IMR-90 (cell line): ENCODE data around the gene NFE2L2. TPM values are rescaled to one million over a fixed set of nuclear protein-coding genes. Genes with fewer than 3 reads are reported as not detected.

ENCODE experiments used
- ATAC-seq: fragments of 200-7000 bp; cut with Tn5 transposase; 2 replicates; pipeline ENCODE4 v1.9.1; 2020; ENCODE audit warnings: low read depth, mild to moderate bottlenecking, moderate library complexity
- BruUV-seq: library from RNA; stranded (reverse); fragments of 400-500 nt; replicated peaks from 2 replicates; lab custom pipeline; 2021; lab: Mats Ljungman, UMichigan
- CTCF ChIA-PET: fragments of 300-600 bp; formaldehyde crosslinking; extraction: SDS; loops from one replicate; lab custom pipeline; 2021; ENCODE audit warnings: antibody characterized with exemption; lab: Yijun Ruan, JAX
- POLR2A ChIA-PET: fragments of 300-600 bp; sonication (Branson Sonifier 250); formaldehyde crosslinking; loops from one replicate; lab custom pipeline; 2022; ENCODE audit warnings: antibody characterized with exemption; ENCODE audit not compliant: unreplicated experiment; lab: Charles Lee
- DNase-seq: peaks from one replicate; pipeline ENCODE4 v3.0.0; 2013
- H2AFZ ChIP-seq: replicated peaks from 2 replicates; pipeline ENCODE3; 2013; ENCODE audit warnings: low read length, mild to moderate bottlenecking; ENCODE audit not compliant: poor library complexity
- H2AK5ac ChIP-seq: 2 replicates; pipeline ENCODE4 v1.6.1; 2013; ENCODE audit warnings: low read depth, low read length, inconsistent platforms
- H2AK9ac ChIP-seq: replicated peaks from 2 replicates; pipeline ENCODE3; 2013; ENCODE audit warnings: mild to moderate bottlenecking, low read depth, low read length, moderate library complexity; ENCODE audit not compliant: poor library complexity
- H2BK120ac ChIP-seq: 2 replicates; pipeline ENCODE4 v1.6.1; 2013; ENCODE audit warnings: low read depth, low read length, inconsistent platforms
- H2BK15ac ChIP-seq: 3 replicates; pipeline ENCODE4 v1.6.1; 2013; ENCODE audit warnings: low read depth, low read length, inconsistent platforms
- H2BK20ac ChIP-seq: 2 replicates; pipeline ENCODE4 v1.6.1; 2013; ENCODE audit warnings: low read depth, mild to moderate bottlenecking, inconsistent platforms, low read length, moderate library complexity
- H2BK5ac ChIP-seq: 2 replicates; pipeline ENCODE4 v1.6.1; 2013; ENCODE audit warnings: mild to moderate bottlenecking, low read depth, low read length, inconsistent platforms; ENCODE audit not compliant: poor library complexity, severe bottlenecking
- H3K14ac ChIP-seq: replicated peaks from 2 replicates; pipeline ENCODE4 v1.6.1; 2013; ENCODE audit warnings: low read depth, low read length, inconsistent platforms
- H3K18ac ChIP-seq: 2 replicates; pipeline ENCODE4 v1.6.1; 2013; ENCODE audit warnings: low read depth, low read length, control low read depth
- H3K23ac ChIP-seq: 2 replicates; pipeline ENCODE4 v1.6.1; 2013; ENCODE audit warnings: low read depth, low read length, inconsistent platforms
- H3K27ac ChIP-seq: 2 replicates; pipeline ENCODE4 v1.5.1; 2013; ENCODE audit warnings: mild to moderate bottlenecking, control low read depth, low read length; ENCODE audit not compliant: insufficient read depth
- H3K27me3 ChIP-seq: 2 replicates; pipeline ENCODE4 v1.6.1; 2013; ENCODE audit warnings: low read length; ENCODE audit not compliant: control insufficient read depth, insufficient read depth
- H3K36me3 ChIP-seq: 2 replicates; pipeline ENCODE4 v1.6.1; 2013; ENCODE audit warnings: low read length, mixed read lengths; ENCODE audit not compliant: control insufficient read depth, insufficient read depth
- H3K4ac ChIP-seq: 2 replicates; pipeline ENCODE4 v1.6.1; 2013; ENCODE audit warnings: low read depth, low read length, inconsistent platforms
- H3K4me1 ChIP-seq: 2 replicates; pipeline ENCODE4 v1.6.1; 2013; ENCODE audit warnings: low read length, mixed read lengths; ENCODE audit not compliant: control insufficient read depth, insufficient read depth
- H3K4me2 ChIP-seq: 2 replicates; pipeline ENCODE4 v1.6.1; 2013; ENCODE audit warnings: low read depth, mild to moderate bottlenecking, control low read depth, low read length, moderate library complexity
- H3K4me3 ChIP-seq: 2 replicates; pipeline ENCODE4 v1.5.1; 2013; ENCODE audit warnings: low read depth, mild to moderate bottlenecking, control low read depth, low read length, moderate library complexity; ENCODE audit not compliant: insufficient read depth
- H3K56ac ChIP-seq: 2 replicates; pipeline ENCODE4 v1.6.1; 2013; ENCODE audit warnings: low read length, inconsistent platforms; ENCODE audit not compliant: insufficient read depth; ENCODE audit errors: extremely low read depth
- H3K79me1 ChIP-seq, 2 experiments: 2 replicates each; pipeline ENCODE4 v1.6.1; 2013; ENCODE audit warnings: low read length in 2 of 2, inconsistent platforms in 1 of 2, low read depth in 1 of 2
- H3K9ac ChIP-seq: 2 replicates; pipeline ENCODE4 v1.6.1; 2013; ENCODE audit warnings: low read depth, low read length, control low read depth
- H3K9me1 ChIP-seq: 2 replicates; pipeline ENCODE4 v1.6.1; 2013; ENCODE audit warnings: low read length, inconsistent platforms; ENCODE audit not compliant: insufficient read depth
- H3K9me3 ChIP-seq: 2 replicates; pipeline ENCODE4 v1.6.1; 2013; ENCODE audit warnings: low read length; ENCODE audit not compliant: control insufficient read depth, insufficient read depth
- H4K20me1 ChIP-seq: 2 replicates; pipeline ENCODE4 v1.6.1; 2013; ENCODE audit warnings: low read length, inconsistent platforms; ENCODE audit not compliant: insufficient read depth
- H4K5ac ChIP-seq: 2 replicates; pipeline ENCODE4 v1.6.1; 2013; ENCODE audit warnings: mild to moderate bottlenecking, low read depth, low read length, control low read depth
- H4K8ac ChIP-seq, 2 experiments: 2 replicates each; pipeline ENCODE4 v1.6.1; 2013; ENCODE audit warnings: low read depth in 2 of 2, low read length in 2 of 2, control low read depth in 1 of 2, inconsistent platforms in 1 of 2
- H4K91ac ChIP-seq: 2 replicates; pipeline ENCODE4 v1.6.1; 2013; ENCODE audit warnings: low read depth, low read length, inconsistent platforms; ENCODE audit not compliant: insufficient read depth
- CEBPB ChIP-seq: IDR thresholded peaks from 2 replicates; pipeline ENCODE4 v1.6.1; 2012; ENCODE audit warnings: low read depth, low read length, improper control_type of control experiment
- CHD1 ChIP-seq: IDR thresholded peaks from 2 replicates; pipeline ENCODE4 v1.6.1; 2012; ENCODE audit warnings: low read depth, low read length, improper control_type of control experiment
- MAZ ChIP-seq: IDR thresholded peaks from 2 replicates; pipeline ENCODE4 v1.6.1; 2012; ENCODE audit warnings: low read depth, mild to moderate bottlenecking, low read length, improper control_type of control experiment, moderate library complexity, borderline replicate concordance
- NFE2L2 ChIP-seq: fragments of 150-350 bp; IDR thresholded peaks from 2 replicates; pipeline ENCODE4 v1.6.1; 2016; ENCODE audit warnings: low read depth, mild to moderate bottlenecking, low read length
- POLR2A ChIP-seq: IDR thresholded peaks from 2 replicates; pipeline ENCODE4 v1.6.1; 2012; ENCODE audit warnings: mild to moderate bottlenecking, low read depth, low read length
- RAD21 ChIP-seq: IDR thresholded peaks from 2 replicates; pipeline ENCODE4 v1.6.1; 2012; ENCODE audit warnings: low read length, improper control_type of control experiment
- RCOR1 ChIP-seq: IDR thresholded peaks from 2 replicates; pipeline ENCODE4 v1.6.1; 2012; ENCODE audit warnings: mild to moderate bottlenecking, low read length, improper control_type of control experiment; ENCODE audit not compliant: insufficient replicate concordance
- RFX5 ChIP-seq: IDR thresholded peaks from 2 replicates; pipeline ENCODE4 v1.8.0; 2012; ENCODE audit warnings: low read depth, mild to moderate bottlenecking, low read length, moderate library complexity
- SMC3 ChIP-seq: fragments of 150-350 bp; IDR thresholded peaks from 2 replicates; pipeline ENCODE4 v1.6.1; 2016; ENCODE audit warnings: low read depth, mild to moderate bottlenecking, antibody characterized with exemption, low read length, moderate library complexity
- WGBS, 2 experiments: methylation state at CpG; one replicate each; pipeline versions ENCODE4 v1.1.5 to v1.1.7; 2013; ENCODE audit warnings: missing lambda C conversion rate in 2 of 2; ENCODE audit not compliant: insufficient read length in 1 of 2; ENCODE audit errors: extremely low coverage in 2 of 2; 5-methylcytosine and 5-hydroxymethylcytosine counted together
- dilution Hi-C: fragments of 300-500 bp; cut with HindIII; formaldehyde crosslinking; loops from one replicate; pipeline ENCODE4 v1.14.3; 2018; ENCODE audit warnings: low sequenced_read_pairs; ENCODE audit not compliant: unreplicated experiment
- in situ Hi-C: fragments of 300-500 bp; cut with MboI; formaldehyde crosslinking; loops from 3 replicates; pipeline ENCODE4 v1.14.3; 2019; ENCODE audit warnings: low sequenced_read_pairs, inconsistent platforms, mixed read lengths
- intact Hi-C: fragments of 100-400 bp; cut with micrococcal nuclease; formaldehyde crosslinking; loops from 2 replicates; pipeline ENCODE4 v1.10.0; 2022
- polyA plus RNA-seq, 3 experiments: library from polyadenylated mRNA; depleted of rRNA; stranded (reverse); fragments of >200 nt; gene quantifications; 2 replicates each; pipeline ENCODE4 v1.2.3, GENCODE V29; 2012; ENCODE audit warnings: low replicate concordance in 1 of 3
- total RNA-seq: library from RNA; depleted of rRNA; stranded (reverse); fragments of >200 nt; gene quantifications from 2 replicates; pipeline ENCODE4 v1.2.3, GENCODE V29; 2012

Gene NFE2L2
- total and polyA plus RNA-seq, 2 of the 4 experiments (the other 2 are of a cell fraction) = 72.7 to 83.5 TPM

- Histone ChIP-seq H3K9me1 (peaks cover 3% of the 10 kb centered on the region; the same call in 1 of the 2 replicates), H3K4me3 (no peak overlapping the region), H2AK5ac (peak overlapping the region; percentile 13; the same call in 1 of the 2 replicates), H2BK5ac (no peak overlapping the region), H4K20me1 (no peaks in the 10 kb centered on the region), H4K91ac (no peak overlapping the region), H3K4me1 (peaks cover 7% of the 10 kb centered on the region), H2BK15ac (no peak overlapping the region), H4K8ac (no peak overlapping the region), H3K36me3 (no peaks in the 10 kb centered on the region), H3K4ac (no peak overlapping the region), H3K27me3 (no peaks in the 10 kb centered on the region), H2AK9ac (no peak overlapping the region), H4K5ac (peak overlapping the region; percentile 47; the same call in 1 of the 2 replicates), H3K23ac (no peak overlapping the region), H3K9ac (no peak overlapping the region), H3K18ac (no peak overlapping the region), H3K4me2 (no peak overlapping the region), H3K14ac (no peak overlapping the region), H3K27ac (no peak overlapping the region), H2BK20ac (no peak overlapping the region), H2BK120ac (0 out of 2 replicates have a peak overlapping the region, but pooled peaks have one; percentile 19), H3K56ac (no peak overlapping the region), H3K79me1 (peaks cover 0 to 5% of the 10 kb centered on the region in 2 experiments; a peak in 1 of 4 replicates), H2AFZ (no peak overlapping the region), H3K9me3 (no peaks in the 10 kb centered on the region)
- CTCF ChIA-PET = interaction anchor here (1.7 kb wide), 1 partner anchor 106 kb away, joined by 8 read pairs; no protein-coding TSS in a partner anchor
- DNase-seq (no peak), ATAC-seq (no peak)
- POLR2A ChIA-PET = no interaction called here
- dilution Hi-C loops (no loop called here), in situ Hi-C loops (no loop called here), intact Hi-C loops (no loop called here)
- BruUV-seq = no TSS peak
- TF ChIP-seq MAZ (no peak), SMC3 (no peak), CHD1 (no peak), POLR2A (no peak), RCOR1 (no peak), RFX5 (no peak), RAD21 (no peak), CEBPB (no peak), NFE2L2 (no peak)
- 100% methylated on average over 1 of the region's 4 CpGs; no CpG with 5 or more reads in 1 of the 2 experiments for WGBS, 2 experiments
Measured at GRCh38 chr2:177270531-177270930, 6.0 kb upstream of the NFE2L2 start.
